Measurements from ENCODE around the gene SRSF12.

DNA sequence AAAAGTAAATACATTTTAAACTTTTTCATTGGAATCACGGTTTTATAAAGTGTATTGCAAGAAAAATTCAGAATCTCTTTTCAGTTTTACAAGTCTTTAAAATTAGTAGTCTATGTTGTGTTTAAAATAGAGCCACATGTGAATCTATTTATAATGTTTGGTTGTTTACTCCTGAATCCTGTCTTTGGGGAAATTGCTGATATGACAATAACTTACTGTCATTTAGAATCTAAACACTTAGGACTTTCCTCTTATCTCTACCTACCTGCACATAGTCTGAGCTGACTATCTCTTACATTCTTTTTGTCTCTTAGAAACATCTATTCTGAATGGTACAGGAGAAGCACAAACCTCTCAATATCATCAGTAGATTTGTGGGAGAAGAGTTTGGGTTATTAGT, 4.1 kb upstream of the SRSF12 start:
- TF ChIP-seq, protein P1, sequence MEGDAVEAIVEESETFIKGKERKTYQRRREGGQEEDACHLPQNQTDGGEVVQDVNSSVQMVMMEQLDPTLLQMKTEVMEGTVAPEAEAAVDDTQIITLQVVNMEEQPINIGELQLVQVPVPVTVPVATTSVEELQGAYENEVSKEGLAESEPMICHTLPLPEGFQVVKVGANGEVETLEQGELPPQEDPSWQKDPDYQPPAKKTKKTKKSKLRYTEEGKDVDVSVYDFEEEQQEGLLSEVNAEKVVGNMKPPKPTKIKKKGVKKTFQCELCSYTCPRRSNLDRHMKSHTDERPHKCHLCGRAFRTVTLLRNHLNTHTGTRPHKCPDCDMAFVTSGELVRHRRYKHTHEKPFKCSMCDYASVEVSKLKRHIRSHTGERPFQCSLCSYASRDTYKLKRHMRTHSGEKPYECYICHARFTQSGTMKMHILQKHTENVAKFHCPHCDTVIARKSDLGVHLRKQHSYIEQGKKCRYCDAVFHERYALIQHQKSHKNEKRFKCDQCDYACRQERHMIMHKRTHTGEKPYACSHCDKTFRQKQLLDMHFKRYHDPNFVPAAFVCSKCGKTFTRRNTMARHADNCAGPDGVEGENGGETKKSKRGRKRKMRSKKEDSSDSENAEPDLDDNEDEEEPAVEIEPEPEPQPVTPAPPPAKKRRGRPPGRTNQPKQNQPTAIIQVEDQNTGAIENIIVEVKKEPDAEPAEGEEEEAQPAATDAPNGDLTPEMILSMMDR (IDR thresholded peaks at IDR 0.05 in 4 of 5, conservative IDR thresholded peaks at IDR 0.05 in 1 of 5), result no peak
- no peak for TF ChIP-seq POLR2A (IDR thresholded peaks at IDR 0.05)

Data from gastrocnemius medialis (tissue), 4 donors.